Brain microvascular endothelial cell (primary cell): ENCODE results near the gene IL17A.
A peak's percentile ranks its signal among the peaks of the same experiment; 100 is the strongest.

Source experiments
- DNase-seq: peaks from one replicate; pipeline ENCODE4 v3.0.0-alpha.2; 2020
- H3K27ac ChIP-seq: fragments of 250-450 bp; sonication (Bioruptor Pico); 2 replicates; pipeline ENCODE4 v1.5.1; 2020; ENCODE audit warnings: mild to moderate bottlenecking, moderate library complexity
- H3K27me3 ChIP-seq: fragments of 250-450 bp; sonication (Bioruptor Pico); replicated peaks from 2 replicates; pipeline ENCODE4 v1.5.1; 2020; ENCODE audit warnings: mild to moderate bottlenecking
- H3K36me3 ChIP-seq: fragments of 250-450 bp; sonication (Bioruptor Pico); replicated peaks from 2 replicates; pipeline ENCODE4 v1.5.1; 2020; ENCODE audit warnings: mild to moderate bottlenecking
- H3K4me3 ChIP-seq: 2 replicates; pipeline ENCODE4 v1.5.1; 2011; ENCODE audit warnings: low read depth, mild to moderate bottlenecking, control low read depth, low read length, moderate library complexity
- CTCF ChIP-seq: IDR thresholded peaks from 2 replicates; pipeline ENCODE4 v1.5.1; 2011; ENCODE audit warnings: low read depth, mild to moderate bottlenecking, moderate library complexity, low read length, control low read depth, inconsistent platforms; ENCODE audit errors: missing control alignments
- in situ Hi-C: cut with HindIII; loops from 2 replicates; pipeline ENCODE4 v1.10.0; 2017; ENCODE audit warnings: low sequenced_read_pairs, low pct_ligation_motif_present

The IL17A gene

GRCh38 chr6:52233975-52234823 lies 48.0 kb downstream of the IL17A start:
- in situ Hi-C loops = no loop called here
- H3K36me3 ChIP-seq = no peaks in the 10 kb centered on the region
- no peak overlapping the region for H3K27ac ChIP-seq
- peak; percentile 69 for DNase-seq
- TF ChIP-seq CTCF = peak; percentile 81
- no peaks in the 10 kb centered on the region for H3K27me3 ChIP-seq
- H3K4me3 ChIP-seq = no peak overlapping the region
